GM12875 (cell line): ENCODE results near the gene C11orf52.
"Not testable (repeated sequence)": the region's sequence is repeated elsewhere in the genome, so short reads cannot be mapped to it uniquely, and the experiment has no call there.

Experiments
- H3K4me3 ChIP-seq: one replicate; pipeline ENCODE4 v1.5.1; 2011; ENCODE audit warnings: low read depth, low read length, control low read depth
- CTCF ChIP-seq: IDR thresholded peaks from 2 replicates; pipeline ENCODE4 v1.5.1; 2011; ENCODE audit warnings: low read depth, mild to moderate bottlenecking, control low read depth, inconsistent platforms, low read length, moderate library complexity, borderline replicate concordance; ENCODE audit not compliant: insufficient read depth

Gene C11orf52

GRCh38 chr11:111922803-111923202, 4.1 kb downstream of the C11orf52 start:
- TF ChIP-seq CTCF, result no peak
- H3K4me3 ChIP-seq, result no peak overlapping the region

- no peak for TF ChIP-seq CTCF
- no peak overlapping the region for H3K4me3 ChIP-seq
Measured at GRCh38 chr11:111923351-111923788, 4.7 kb downstream of the C11orf52 start.

- H3K4me3 ChIP-seq, result no peak overlapping the region
- TF ChIP-seq CTCF, result no peak
Measured at GRCh38 chr11:111923951-111924350, 5.2 kb downstream of the C11orf52 start.

GRCh38 chr11:111925953-111926352, 7.2 kb downstream of the C11orf52 start:
- no peak for TF ChIP-seq CTCF
- H3K4me3 ChIP-seq, result no peak overlapping the region

- H3K4me3 ChIP-seq, result peak overlapping the region; percentile 52
- TF ChIP-seq CTCF, result no peak
Measured at GRCh38 chr11:111926505-111927391, 8.0 kb downstream of the C11orf52 start.

GRCh38 chr11:111930472-111930871, 11.8 kb downstream of the C11orf52 start:
- TF ChIP-seq CTCF, result no peak
- no peak overlapping the region for H3K4me3 ChIP-seq

GRCh38 chr11:111932611-111932950, 13.9 kb downstream of the C11orf52 start:
- TF ChIP-seq CTCF, result no peak
- H3K4me3 ChIP-seq, result no peak overlapping the region

- not testable (repeated sequence) for H3K4me3 ChIP-seq
Measured at GRCh38 chr11:111933176-111933575, 14.5 kb downstream of the C11orf52 start.
